Heart left ventricle (tissue), 16 donors: Measurements from ENCODE around the gene CDC25B. TPM values are rescaled to one million over a fixed set of nuclear protein-coding genes. Genes with fewer than 3 reads are reported as not detected.
"Not testable (repeated sequence)": the region's sequence is repeated elsewhere in the genome, so short reads cannot be mapped to it uniquely, and the experiment has no call there.

Source experiments
- ATAC-seq, 4 donors: fragments of 200-7000 bp; cut with Tn5 transposase; one replicate each; pipeline ENCODE4 v1.9.1; 2020 to 2022; ENCODE audit warnings: moderate library complexity in 4 of 4, mild to moderate bottlenecking in 3 of 4, moderate number of reproducible peaks in 1 of 4
- DNase-seq, 5 donors: peaks; one replicate each; pipeline ENCODE4 v3.0.0-alpha.2; 2020
- H3K27ac ChIP-seq, 12 donors: fragments of 200-600 bp; sonication (generic) in 4 of 12; one replicate each; pipeline versions ENCODE4 v1.5.0 to v1.8.0; 2016 to 2022; ENCODE audit warnings: mild to moderate bottlenecking in 2 of 12
- H3K27me3 ChIP-seq, 9 donors: fragments of 200-600 bp; sonication (generic) in 2 of 9; one replicate each; pipeline versions ENCODE4 v1.5.1 to v1.8.0; 2016 to 2022; ENCODE audit warnings: mild to moderate bottlenecking in 3 of 9
- H3K36me3 ChIP-seq, 9 donors: fragments of 200-600 bp; sonication (generic) in 2 of 9; one replicate each; pipeline versions ENCODE4 v1.5.0 to v1.8.0; 2018 to 2022; ENCODE audit warnings: mild to moderate bottlenecking in 2 of 9
- H3K4me1 ChIP-seq, 12 donors: fragments of 200-600 bp; sonication (generic) in 4 of 12; one replicate each; pipeline versions ENCODE4 v1.5.0 to v1.8.0; 2016 to 2022; ENCODE audit warnings: mild to moderate bottlenecking in 3 of 12
- H3K4me3 ChIP-seq, 12 donors: fragments of 200-600 bp; sonication (generic) in 4 of 12; one replicate each; pipeline versions ENCODE4 v1.5.0 to v1.8.0; 2017 to 2022; ENCODE audit warnings: mild to moderate bottlenecking in 9 of 12, moderate library complexity in 4 of 12
- H3K9me3 ChIP-seq, 12 donors: fragments of 200-600 bp; sonication (generic) in 4 of 12; one replicate each; pipeline versions ENCODE4 v1.5.0 to v1.8.0; 2016 to 2022; ENCODE audit warnings: mild to moderate bottlenecking in 1 of 12
- POLR2A ChIP-seq, 2 donors: fragments of 450-650 bp; IDR thresholded peaks; one replicate each; pipeline ENCODE4 v1.6.1; 2017; ENCODE audit warnings: antibody characterized with exemption in 2 of 2, mild to moderate bottlenecking in 2 of 2, moderate library complexity in 2 of 2
- WGBS, 4 donors: extraction: QIAGEN DNeasy Blood & Tissue Kit in 2 of 4; methylation state at CpG; one replicate each; pipeline versions ENCODE4 v1.1.5 to v1.1.7; 2013 to 2018; 5-methylcytosine and 5-hydroxymethylcytosine counted together
- intact Hi-C, 10 donors: fragments of 100-400 bp; cut with DNase I; formaldehyde crosslinking; loops; one replicate each; pipeline versions ENCODE4 v1.11.1 to v1.14.2; 2022
- polyA plus RNA-seq, 2 donors: library from polyadenylated mRNA; stranded (reverse); fragments of 200-250 nt; gene quantifications; one replicate each; pipeline ENCODE4 v1.2.3, GENCODE V29; 2013
- total RNA-seq, 9 donors: library from RNA; depleted of rRNA in 2 of 9; stranded (reverse); fragments of >200 nt in 2 of 9; fragmentation: NEBNext Ultra II Directional in 3 of 9; extraction: Animal tissue kit (Norgen Biotek cat#: 25700) in 3 of 9; gene quantifications; one replicate each; pipeline versions ENCODE4 v1.1.0 to v1.2.4, GENCODE V29; 2016 to 2023
- TF ChIP-seq, protein P1 (sequence below), 12 donors: fragments of 200-600 bp; sonication (generic) in 4 of 12; IDR thresholded peaks; one replicate each; pipeline versions ENCODE4 v1.5.0 to v1.8.0; 2018 to 2022; ENCODE audit warnings: antibody characterized with exemption in 12 of 12, mild to moderate bottlenecking in 5 of 12
- donor health status: ischemic (EF 13 %, LVEDD 7.1; RV severe dilation, severe dysfunction).
- donor health status: healthy with polysubstance abuse.
- donor health status: DM: no; HTN: yes; CAD: no.
- donor health status: DM: no; HTN: no; CAD: no.
- donor health status: ischemic (EF 25% LVEDD 6.9; RV normal size, moderate dysfunction).
- donor health status: ischemic (EF 25% LVEDD 5.7; RV mildly dilated, moderate dysfunction).
- donor health status: healthy.
- donor health status: DM: yes; HTN: yes; CAD: no.
- donor health status: ischemic (EF 35%, LVEDD 5.7; RV mildly dilated, moderate dysfunction).
- donor health status: nonischemic (EF 11% LVEDD 7.7; RV severe dilation, severe dysfunction).
- donor health status: DM: yes; HTN: yes; CAD: no.
- donor health status: PGD.
- donor health status: ischemic (EF 29% LVEDD 5.4; RV normal size, mild dysfunction).
- donor health status: nonischemic (EF 23%, LVEDD 6.1; RV moderate dilation, normal function).

Gene CDC25B
- total and polyA plus RNA-seq, 11 donors: 4.0 to 30.4 (median 8.6) TPM

DNA sequence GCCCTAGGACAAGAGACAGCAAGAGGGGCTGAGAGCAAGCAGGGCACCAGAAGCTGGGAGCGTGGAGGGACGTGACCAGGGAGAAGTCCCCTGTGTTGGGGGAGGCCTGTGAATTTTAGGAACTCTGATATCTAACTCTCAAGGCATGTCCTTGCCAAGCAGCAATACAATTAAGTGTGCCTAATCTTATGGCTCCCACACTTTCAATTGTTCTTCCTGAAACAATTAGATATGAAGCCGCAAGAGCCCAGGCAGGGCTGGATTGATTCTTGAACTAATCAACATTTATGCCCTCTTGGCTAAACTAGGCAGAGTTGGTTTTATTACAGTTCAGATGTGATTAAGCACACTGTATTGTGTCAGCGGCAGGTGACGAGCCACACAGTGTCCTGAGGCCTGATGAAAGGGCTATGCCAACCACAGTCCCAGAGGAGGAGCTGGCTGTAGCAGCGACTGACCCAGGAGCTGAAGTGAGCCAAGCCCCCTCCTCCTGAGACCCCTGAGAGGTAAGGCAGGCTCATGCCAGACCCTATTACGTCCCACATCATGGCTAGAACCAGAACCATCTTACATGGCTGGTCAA is 46.3 kb downstream of the CDC25B start:
- Histone ChIP-seq H3K27ac (peak overlapping the region in 4 of 12 donors; percentile 13 to 53 (median 44)), H3K9me3 (no peaks in the 10 kb centered on the region), H3K4me3 (no peak overlapping the region), H3K36me3 (no peaks in the 10 kb centered on the region), H3K4me1 (peaks cover 0 to 29% (median 11%) of the 10 kb centered on the region in 12 donors), H3K27me3 (no peaks in the 10 kb centered on the region)
- 50 to 63% (median 58%) methylated on average over 7 of the region's 7 CpGs for WGBS, 4 donors
- intact Hi-C loops: loop anchor here in 1 of 10 donors (2.0 kb wide), 1 partner anchor 16 kb away; no protein-coding TSS in a partner anchor
- ATAC-seq: peak in 1 of 4 donors; percentile 8
- TF ChIP-seq, protein P1, sequence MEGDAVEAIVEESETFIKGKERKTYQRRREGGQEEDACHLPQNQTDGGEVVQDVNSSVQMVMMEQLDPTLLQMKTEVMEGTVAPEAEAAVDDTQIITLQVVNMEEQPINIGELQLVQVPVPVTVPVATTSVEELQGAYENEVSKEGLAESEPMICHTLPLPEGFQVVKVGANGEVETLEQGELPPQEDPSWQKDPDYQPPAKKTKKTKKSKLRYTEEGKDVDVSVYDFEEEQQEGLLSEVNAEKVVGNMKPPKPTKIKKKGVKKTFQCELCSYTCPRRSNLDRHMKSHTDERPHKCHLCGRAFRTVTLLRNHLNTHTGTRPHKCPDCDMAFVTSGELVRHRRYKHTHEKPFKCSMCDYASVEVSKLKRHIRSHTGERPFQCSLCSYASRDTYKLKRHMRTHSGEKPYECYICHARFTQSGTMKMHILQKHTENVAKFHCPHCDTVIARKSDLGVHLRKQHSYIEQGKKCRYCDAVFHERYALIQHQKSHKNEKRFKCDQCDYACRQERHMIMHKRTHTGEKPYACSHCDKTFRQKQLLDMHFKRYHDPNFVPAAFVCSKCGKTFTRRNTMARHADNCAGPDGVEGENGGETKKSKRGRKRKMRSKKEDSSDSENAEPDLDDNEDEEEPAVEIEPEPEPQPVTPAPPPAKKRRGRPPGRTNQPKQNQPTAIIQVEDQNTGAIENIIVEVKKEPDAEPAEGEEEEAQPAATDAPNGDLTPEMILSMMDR (IDR thresholded peaks at IDR 0.05): no peak
- TF ChIP-seq POLR2A (IDR thresholded peaks at IDR 0.05): no peak
- DNase-seq: no peak

DNA sequence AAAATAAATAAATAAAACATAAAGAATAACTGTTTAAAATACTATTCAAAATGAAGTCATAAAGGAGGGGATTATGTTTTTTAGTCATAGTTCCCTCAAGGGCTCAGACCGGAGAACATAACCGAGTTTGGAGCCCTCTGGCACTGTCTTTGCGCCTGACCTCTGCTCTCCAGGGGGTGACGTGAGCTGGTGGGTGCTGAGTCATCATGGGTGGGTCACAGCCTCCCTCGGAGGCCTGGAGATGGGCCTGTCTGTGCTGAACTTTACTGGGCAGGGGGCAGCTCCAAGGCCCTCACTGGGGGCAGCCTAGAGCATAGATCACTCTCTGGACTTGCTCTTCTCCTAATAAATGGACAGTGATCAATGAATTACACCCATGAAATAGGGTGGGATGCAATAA is 47.4 kb downstream of the CDC25B start:
- Histone ChIP-seq H3K27ac (no peak overlapping the region), H3K9me3 (no peaks in the 10 kb centered on the region), H3K27me3 (no peaks in the 10 kb centered on the region), H3K4me1 (peaks cover 0 to 31% (median 18%) of the 10 kb centered on the region in 12 donors), H3K4me3 (no peak overlapping the region), H3K36me3 (no peaks in the 10 kb centered on the region)
- intact Hi-C loops: loop anchor here in 1 of 10 donors (2.0 kb wide), 1 partner anchor 17 kb away; no protein-coding TSS in a partner anchor
- DNase-seq (no peak), ATAC-seq (no peak)
- no peak for TF ChIP-seq POLR2A (IDR thresholded peaks at IDR 0.05)
- TF ChIP-seq, protein P1 (IDR thresholded peaks at IDR 0.05): no peak
- 67 to 74% (median 71%) methylated on average over 5 of the region's 5 CpGs for WGBS, 4 donors

DNA sequence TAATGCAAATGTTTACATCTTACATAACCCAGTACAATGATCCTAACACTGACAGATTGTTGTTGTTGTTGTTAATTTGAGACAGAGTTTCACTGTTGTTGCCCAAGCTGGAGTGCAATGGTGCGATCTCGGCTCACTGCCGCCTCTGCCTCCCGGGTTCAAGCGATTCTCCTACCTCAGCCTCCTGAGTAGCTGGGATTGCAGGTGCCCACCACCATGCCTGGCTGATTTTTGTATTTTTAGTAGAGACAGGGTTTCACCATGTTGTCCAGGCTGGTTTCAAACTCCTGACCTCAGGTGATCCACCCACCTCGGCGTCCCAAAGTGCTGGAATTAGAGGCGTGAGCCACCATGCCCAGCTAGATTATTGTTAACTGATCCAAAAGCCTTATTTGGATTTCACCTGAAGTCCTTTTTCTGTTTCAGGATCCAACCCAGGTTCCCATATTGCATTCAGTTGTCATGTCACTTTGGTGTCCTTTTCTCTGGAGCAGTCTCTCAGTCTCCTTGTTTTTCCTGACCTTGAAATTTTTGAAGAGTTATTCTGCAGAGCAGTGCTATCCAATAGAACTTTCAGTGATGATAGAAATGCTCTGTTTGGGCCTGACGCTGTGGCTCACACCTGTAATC is 48.0 kb downstream of the CDC25B start:
- 94 to 95% (median 95%) methylated on average over 9 of the region's 9 CpGs for WGBS, 4 donors
- not testable (repeated sequence) for H3K9me3 ChIP-seq, H3K36me3 ChIP-seq, DNase-seq, H3K27me3 ChIP-seq, ATAC-seq, H3K27ac ChIP-seq, H3K4me3 ChIP-seq
- peaks cover 0 to 36% (median 19%) of the 10 kb centered on the region in 12 donors for H3K4me1 ChIP-seq
- intact Hi-C loops: loop anchor here in 1 of 10 donors (2.0 kb wide), 1 partner anchor 17 kb away; no protein-coding TSS in a partner anchor

DNA sequence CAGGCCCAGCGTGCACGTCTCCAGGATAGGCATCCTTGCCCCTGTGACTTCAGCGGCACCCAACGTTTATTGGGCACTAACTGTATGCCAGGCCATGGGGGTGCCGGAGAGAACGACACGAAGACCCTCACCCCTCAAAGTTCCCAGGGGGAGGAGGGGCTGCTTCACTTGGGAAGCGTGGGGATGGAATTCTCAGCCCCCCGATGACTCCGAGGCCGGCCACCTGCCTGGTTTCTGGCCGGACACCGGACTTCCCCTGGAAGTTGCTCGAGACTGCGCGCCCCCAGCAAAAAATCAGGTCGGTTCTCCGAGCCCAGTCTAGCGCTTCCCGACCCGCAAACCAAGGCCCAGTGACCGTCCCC is 50.2 kb downstream of the CDC25B start:
- 0 to 2% (median 1%) methylated on average over 5 to 22 of the region's 22 CpGs for WGBS, 4 donors
- Histone ChIP-seq H3K27ac (peak overlapping the region; percentile 92 to 98 (median 95)), H3K27me3 (no peaks in the 10 kb centered on the region), H3K4me3 (peak overlapping the region; percentile 71 to 99 (median 90)), H3K9me3 (no peaks in the 10 kb centered on the region), H3K36me3 (peaks cover 0 to 4% (median 0%) of the 10 kb centered on the region in 9 donors), H3K4me1 (peaks cover 0 to 39% (median 18%) of the 10 kb centered on the region in 12 donors)
- intact Hi-C loops: loop anchor here in 4 of 10 donors (1.0 to 5.0 kb wide), 4 partner anchors 26 to 129 kb away; partner anchors contain the start of genes AP5S1 (in 2 of the 4) and CENPB (in 2 of the 4)
- ATAC-seq (no peak), DNase-seq (peak in 2 of 5 donors; percentile 46 to 59)
- TF ChIP-seq POLR2A (IDR thresholded peaks at IDR 0.05): no peak
- TF ChIP-seq, protein P1 (IDR thresholded peaks at IDR 0.05): no peak
